Adipose tissue (tissue), 3 donors: ENCODE measurements around the gene SLAMF7. TPM values are rescaled to one million over a fixed set of nuclear protein-coding genes. Genes with fewer than 3 reads are reported as not detected.
"Not testable (repeated sequence)": the region's sequence is repeated elsewhere in the genome, so short reads cannot be mapped to it uniquely, and the experiment has no call there.

Experiments
- H3K27ac ChIP-seq: one replicate; pipeline ENCODE4 v1.5.1; 2013; ENCODE audit warnings: low read depth, low read length
- WGBS, 3 donors: extraction: QIAGEN DNeasy Blood & Tissue Kit; methylation state at CpG; one replicate each; pipeline ENCODE4 v1.1.7; 2013; 5-methylcytosine and 5-hydroxymethylcytosine counted together
- polyA plus RNA-seq, 3 donors: library from polyadenylated mRNA; stranded (reverse); fragments of 200-250 nt; gene quantifications; one replicate each; pipeline ENCODE4 v1.2.3, GENCODE V29; 2013
- donor health status: healthy with polysubstance abuse.
- donor health status: Bipolar disorder and iron deficiency.
- donor health status: healthy.

SLAMF7 gene
- polyA plus RNA-seq, 3 donors, result 0.34 to 0.65 (median 0.35) TPM

DNA sequence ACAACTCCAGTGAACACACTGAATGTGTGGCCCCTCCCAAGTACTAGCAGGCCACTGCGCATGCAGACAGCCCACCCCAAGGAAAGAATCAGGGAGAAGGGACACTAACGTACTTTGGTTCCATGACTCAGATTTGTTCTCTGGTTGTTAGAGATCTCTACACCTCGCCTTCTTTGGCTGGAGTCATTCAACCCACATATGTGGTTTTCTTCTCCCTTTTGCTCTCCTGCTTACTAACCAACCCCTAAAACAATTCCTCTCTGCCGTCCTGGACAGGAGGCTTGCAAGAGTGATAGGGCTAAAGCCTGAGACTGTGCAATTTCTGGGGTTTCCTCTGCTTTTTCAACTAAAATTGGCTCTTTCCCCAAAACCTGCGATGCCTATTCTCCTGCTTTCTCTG is 21.7 kb upstream of the SLAMF7 start:
- H3K27ac ChIP-seq, result no peak overlapping the region
- WGBS, 3 donors, result 55 to 82% (median 70%) methylated on average over 5 of the region's 5 CpGs

DNA sequence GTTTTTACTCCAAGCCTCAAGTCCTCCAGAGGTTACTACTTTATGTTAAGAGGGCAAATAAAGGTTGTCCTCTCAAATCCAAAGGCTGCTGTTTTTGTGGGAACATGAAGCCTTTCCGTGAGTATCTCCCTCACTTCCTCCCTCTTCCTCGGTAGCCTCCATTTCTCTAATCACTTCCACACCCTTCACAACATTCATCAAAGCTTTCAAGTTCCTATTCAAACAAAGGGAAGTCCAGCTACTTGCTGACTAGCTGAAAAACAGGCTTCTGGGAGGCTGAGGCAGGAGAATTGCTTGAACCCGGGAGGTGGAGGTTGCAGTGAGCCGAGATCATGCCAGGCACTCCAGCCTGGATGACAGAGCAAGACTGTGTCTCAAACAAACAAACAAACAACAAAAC is 20.8 kb upstream of the SLAMF7 start:
- 61 to 69% (median 66%) methylated on average over 4 of the region's 4 CpGs for WGBS, 3 donors
- H3K27ac ChIP-seq, result no peak overlapping the region

DNA sequence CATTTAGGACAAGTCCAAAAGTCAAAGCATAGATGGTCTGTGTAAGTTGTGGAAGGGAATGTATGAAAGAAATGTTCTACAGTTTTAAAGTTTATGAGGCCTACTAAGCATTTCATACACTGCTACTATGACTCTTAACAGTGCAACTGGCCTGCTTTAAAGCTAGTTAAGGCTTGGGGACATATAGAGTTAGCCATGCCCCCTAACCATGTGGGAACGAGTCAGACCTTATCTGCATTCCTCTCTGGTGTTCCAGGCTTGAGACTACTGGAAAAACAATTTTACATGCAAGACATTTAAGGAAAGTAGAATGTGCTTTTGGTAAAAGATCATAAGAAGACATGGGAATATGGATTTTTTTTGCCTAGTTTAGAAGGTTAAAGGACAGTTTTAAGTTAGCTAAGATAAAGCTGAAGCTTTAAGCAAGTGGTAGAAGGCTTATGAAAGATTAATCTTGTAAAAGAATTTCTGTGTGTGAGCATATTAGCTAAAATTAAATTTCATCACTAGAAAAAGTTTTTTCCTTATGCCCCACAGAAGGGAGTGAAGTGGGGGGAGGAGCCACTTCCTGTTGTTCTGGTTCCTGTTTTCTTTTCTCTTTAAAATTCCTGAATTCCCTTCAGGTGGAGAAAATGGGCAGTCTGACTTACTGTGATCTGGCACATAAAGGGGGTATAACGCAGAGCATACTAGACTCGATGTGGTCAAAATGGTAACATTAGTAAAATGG is 18.5 kb upstream of the SLAMF7 start:
- no peak overlapping the region for H3K27ac ChIP-seq
- WGBS, 3 donors, result 71 to 84% (median 81%) methylated on average over 3 of the region's 3 CpGs

DNA sequence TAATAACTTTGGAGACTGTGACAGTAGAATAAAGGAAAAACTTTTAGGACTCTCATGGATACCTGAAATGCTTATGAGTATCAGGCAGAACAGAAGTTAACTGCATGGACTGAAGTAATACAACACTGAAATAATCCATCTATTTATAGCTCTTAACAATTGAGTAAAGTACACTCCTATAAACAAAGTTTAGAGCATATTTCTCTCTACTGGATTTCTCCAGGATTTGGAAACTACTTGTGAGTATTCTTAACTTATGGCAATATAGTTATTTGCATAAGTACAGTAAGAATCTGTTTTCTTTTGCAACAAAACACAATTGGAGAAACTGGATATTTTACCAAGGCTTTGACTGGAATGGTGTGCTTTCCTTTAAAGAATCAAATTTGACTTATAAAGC is 17.6 kb upstream of the SLAMF7 start:
- H3K27ac ChIP-seq, result no peak overlapping the region

DNA sequence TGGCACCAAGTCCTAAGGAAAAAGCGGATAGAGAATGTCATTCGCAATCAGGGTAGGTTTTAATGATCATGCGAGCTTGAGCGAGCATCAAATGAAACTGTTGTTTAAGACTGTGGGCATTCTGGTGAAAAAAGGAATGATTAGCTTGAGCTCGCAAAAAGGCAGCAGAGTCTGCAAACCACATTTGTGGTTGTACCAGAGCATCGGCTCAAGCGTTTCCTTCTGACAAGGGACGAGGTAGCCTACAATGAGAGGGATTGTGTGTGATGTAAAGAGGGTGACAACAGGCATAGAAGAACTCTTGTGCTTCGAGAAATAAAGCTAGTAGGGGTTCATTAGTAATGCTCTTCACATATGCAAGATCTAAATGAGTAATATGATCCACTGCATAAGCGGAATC is 16.3 kb upstream of the SLAMF7 start:
- WGBS, 3 donors, result 64 to 83% (median 69%) methylated on average over 10 of the region's 10 CpGs
- H3K27ac ChIP-seq, result no peak overlapping the region

DNA sequence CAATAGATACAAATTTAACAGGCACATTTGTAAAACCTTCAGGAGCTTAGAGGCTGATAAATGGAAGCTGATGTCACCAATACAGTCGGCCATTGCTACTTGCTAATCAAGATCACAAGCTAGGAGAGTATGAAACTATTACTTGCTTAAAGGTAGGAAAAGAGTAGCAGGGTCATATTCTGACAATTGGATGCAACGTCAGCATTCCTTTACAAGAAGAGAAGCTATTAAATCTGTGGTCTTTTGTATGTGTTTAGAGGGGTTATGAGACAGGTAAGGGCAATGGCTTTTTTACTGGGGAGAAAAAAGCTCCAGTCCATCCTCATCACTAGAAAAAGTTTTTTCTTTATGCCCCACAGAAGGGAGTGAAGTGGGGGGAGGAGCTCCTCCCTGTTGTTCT is 15.7 kb upstream of the SLAMF7 start:
- H3K27ac ChIP-seq, result no peak overlapping the region
- 53 to 73% (median 67%) methylated on average over 2 of the region's 2 CpGs for WGBS, 3 donors

DNA sequence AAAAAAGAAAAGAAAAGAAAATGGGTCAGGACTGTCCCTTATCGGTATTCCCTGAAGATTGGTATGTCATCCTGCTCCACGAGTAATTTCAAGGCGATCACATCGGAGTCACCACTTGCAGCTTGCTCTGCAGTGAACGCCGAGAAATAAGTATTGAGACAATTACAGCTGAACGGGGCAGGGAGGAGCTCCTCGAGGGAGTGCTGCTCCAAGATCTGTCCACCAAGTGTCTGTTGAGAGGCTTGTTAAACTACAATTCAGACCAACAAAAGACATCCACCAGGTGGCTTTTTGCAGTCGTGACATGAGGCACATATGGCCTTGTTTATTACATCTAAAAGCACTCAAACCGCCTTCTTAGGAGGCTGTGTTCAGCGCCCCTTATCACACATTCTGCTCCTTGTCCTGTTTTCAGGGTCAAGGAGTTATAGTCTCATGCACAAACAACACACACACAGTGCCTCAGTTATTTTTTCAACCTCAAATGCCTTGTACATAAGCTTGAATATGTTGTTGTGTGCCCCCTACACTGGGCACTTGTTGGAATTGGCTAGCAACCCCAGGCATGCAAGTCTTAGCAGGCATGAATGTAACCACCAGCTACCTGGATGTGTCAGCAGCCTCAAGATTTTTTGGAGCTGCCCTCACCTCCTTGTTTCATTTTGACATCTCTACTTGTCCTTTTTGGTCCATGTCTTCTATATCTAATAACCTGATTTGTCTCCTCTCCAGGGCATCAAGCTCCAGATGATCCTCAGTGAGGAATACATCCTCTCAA is 14.4 kb upstream of the SLAMF7 start:
- 67 to 77% (median 74%) methylated on average over 11 of the region's 11 CpGs for WGBS, 3 donors
- H3K27ac ChIP-seq, result no peak overlapping the region

DNA sequence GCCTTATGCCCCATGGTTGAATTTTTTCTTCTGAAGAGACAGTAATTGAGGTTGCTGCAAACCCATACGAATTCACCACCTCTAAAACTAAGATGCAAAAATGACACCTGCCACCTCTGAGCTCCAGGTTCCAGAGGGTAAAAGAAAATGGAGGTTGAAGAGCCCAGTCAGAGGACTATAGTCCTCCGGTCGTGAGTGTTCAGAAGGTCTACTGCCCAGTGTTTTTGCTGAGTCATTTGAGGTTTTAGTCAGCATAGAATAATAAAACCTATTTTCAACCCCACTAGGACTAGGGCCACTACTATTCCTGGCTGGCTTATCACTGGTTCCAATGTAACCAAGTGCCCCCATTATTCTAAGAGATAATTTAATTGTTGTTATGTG is 12.9 kb upstream of the SLAMF7 start:
- 46 to 53% (median 47%) methylated on average over 3 of the region's 3 CpGs for WGBS, 3 donors
- H3K27ac ChIP-seq, result no peak overlapping the region

DNA sequence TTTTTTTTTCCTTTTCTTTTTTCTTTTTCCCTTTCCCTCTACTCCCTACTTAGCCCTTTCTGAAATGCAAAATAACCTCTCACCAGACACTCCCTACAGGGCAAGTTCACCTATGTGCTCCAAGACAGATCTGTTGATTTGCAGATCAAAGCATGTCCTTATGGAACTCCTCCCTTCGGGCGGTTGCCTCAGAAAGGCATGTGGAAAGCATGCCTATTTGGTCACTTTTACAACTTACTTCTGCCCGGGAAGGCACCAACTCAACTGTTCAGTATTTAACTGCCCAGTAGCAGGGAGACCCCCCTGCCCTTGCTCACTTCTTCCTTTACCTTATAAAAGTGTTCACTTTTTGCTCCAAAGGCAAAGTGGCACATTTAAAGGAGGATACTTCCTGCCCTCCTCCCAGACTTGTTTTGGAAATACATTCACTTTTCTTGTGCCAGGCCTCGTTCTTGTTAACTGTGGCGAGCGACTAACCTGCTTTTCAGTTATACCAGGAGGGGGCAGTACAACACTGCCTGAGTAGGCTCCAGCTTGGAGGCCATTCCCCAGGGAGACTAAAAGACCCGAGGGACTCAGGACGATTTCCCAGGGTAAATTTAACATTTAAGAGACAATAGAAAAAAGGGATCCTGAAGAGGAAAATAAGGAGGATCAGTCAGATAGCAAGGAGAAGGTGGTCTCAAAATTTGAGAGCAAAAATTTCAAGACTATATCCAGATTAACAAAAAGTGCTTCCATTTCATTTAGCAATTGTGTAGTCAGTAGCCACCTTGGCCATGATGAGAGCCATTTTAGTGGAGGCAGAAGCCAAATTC is 12.3 kb upstream of the SLAMF7 start:
- 8 to 13% (median 11%) methylated on average over 8 of the region's 8 CpGs for WGBS, 3 donors
- H3K27ac ChIP-seq, result no peak overlapping the region

DNA sequence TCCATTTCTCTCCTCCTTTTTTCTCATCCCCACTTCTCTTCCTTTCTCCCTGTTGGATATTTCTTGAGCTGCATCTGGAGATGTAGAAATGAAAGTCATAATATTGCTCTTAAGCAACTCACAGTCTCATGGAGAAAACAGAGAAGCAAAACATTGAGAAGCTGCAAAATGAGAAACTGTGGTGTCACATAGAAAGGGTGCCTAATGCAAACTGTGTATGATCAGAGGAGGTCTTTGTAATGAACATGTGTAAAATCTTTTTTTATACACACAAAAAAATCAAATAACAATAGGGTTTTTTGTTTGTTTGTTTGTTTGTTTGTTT is 11.8 kb upstream of the SLAMF7 start:
- no peak overlapping the region for H3K27ac ChIP-seq

DNA sequence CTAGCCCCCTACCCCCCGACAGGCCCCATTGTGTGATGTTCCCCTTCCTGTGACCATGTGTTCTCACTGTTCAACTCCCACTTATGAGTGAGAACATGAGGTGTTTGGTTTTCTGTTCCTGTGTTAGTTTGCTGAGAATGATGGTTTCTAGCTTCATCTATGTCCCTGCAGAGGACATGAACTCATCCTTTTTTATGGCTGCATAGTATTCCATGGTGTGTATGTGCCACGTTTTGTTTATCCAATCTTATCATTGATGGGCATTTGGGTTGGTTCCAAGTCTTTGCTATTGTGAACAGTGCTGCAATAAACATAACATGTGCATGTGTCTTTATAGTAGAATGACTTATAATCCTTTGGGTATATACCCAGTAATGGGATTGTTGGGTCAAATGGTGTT is 7.5 kb upstream of the SLAMF7 start:
- H3K27ac ChIP-seq, result not testable (repeated sequence)
- 65 to 83% (median 82%) methylated on average over 2 of the region's 2 CpGs for WGBS, 3 donors

DNA sequence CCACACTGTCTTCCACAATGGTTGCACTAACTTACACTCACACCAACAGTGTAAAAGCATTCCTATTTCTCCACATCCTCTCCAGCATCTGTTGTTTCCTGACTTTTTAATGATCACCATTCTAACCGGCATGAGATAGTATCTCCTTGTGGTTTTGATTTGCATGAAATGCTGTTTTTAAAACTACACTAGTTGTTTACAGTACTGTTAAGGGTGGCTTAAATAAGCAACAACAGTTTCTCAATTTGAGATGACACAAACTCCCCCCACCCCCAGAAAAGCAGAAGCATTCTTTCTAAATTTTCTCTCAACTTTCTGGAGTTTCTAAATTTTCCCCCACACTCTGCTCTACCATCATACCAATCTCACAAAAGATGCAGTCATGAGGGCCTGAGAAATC is 7.1 kb upstream of the SLAMF7 start:
- 48 to 92% (median 59%) methylated on average over 1 of the region's 1 CpG for WGBS, 3 donors
- H3K27ac ChIP-seq, result no peak overlapping the region

DNA sequence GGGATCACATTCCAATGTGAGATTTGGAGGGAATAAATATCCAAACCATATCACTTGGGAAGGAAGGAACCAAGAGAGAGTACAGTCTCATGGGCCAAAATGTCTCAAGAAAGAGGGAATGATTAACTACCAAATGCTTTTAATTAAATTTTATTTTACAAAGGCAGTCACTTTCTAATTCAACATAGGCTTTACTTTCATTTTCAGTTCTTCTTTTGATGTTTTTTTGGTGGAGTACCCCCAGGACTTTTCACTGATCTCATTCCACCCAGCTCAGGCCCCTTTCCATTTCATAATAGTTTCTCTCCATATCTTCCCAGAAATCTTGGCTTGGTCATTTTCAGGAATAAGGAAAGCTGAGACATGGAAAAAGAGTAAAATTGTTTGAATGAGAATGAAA is 5.1 kb upstream of the SLAMF7 start:
- no peak overlapping the region for H3K27ac ChIP-seq

DNA sequence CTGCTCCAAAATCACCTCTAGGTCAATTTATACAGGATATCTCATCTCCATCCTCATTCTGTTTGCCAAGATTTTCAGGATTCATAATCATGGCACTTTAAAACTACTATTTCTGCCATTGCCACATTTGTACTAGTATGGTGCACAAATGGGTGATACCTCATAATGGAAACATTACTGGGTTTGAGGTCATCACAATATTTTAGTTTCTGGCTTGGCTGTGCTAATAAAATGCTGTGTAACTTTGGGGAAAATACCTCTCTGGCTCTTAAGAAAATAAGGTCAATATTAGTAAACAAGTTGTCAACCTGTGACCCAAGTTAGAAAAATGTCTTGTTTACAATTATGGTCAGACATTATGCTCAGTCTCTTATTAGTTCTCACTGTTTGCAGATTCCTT is 4.7 kb upstream of the SLAMF7 start:
- no peak overlapping the region for H3K27ac ChIP-seq

DNA sequence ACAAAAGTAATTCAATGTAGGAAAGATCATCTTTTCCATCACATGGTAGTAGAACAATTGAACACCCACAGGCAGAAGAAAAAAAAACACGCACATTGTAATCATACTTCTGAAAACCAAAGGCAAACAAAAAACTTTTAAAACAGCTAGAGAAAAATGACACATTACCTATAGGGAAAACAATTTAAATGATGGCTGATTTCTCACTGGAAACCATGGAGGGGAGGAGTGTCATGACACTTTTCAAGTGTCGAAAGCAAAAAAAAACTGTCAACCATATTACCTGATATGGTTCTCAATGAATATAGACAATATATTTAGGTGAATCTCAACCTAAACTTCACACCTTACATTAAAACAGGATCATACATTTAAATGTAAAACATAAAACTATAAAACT is 776 bp upstream of the SLAMF7 start:
- 85 to 89% (median 88%) methylated on average over 2 of the region's 2 CpGs for WGBS, 3 donors

DNA sequence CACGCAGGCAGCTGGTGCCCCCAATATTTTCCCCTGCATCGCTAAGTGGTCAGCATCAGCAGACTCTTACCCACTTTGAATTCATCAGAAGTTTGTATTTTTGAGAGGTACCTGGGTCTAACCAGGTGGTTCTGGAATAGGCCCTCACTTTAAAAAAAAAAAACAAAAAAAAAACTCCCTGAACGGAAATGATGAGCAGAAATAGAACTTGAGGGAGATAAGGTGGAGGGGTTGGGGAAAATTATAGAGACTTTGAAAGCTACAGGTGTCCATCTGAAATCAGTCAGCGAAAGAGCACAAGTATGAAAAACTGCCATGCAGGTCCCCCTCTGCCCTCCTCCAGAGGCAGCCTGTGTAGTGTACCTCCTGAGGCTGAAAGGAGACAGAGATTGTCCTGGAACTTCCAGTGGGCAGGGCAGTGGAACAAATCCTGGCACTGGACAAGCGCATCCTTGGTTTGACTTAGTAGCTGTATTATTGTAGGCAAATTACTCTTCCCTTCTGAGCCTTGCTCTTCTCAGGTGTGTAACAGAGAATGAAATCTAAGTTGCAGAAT is 1.2 kb downstream of the SLAMF7 start:
- 81 to 91% (median 90%) methylated on average over 5 of the region's 5 CpGs for WGBS, 3 donors
- no peak overlapping the region for H3K27ac ChIP-seq

More for the DNA sequence above, 776 bp upstream of the SLAMF7 start:
- no peak overlapping the region for H3K27ac ChIP-seq

DNA sequence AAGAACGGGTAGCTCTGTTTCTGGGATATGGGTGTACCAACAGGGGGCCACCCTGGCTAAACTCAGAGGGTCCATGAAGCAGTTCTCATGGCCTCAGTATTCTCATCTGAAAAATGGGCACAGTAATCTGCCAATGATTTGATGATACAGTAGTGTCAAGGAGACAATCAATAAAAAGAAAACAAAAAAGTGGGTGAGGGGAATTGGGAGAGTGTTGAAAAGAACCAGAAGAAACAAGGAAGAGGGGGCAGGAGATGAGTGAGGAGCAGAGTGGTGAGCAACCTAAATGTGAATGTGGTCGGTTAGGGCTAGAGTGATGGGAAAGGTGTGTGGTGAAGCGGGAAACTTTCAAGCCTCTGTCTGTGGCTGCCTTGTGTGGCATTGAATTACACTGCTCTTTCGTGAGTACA is 2.0 kb downstream of the SLAMF7 start:
- WGBS, 3 donors, result 85 to 88% (median 86%) methylated on average over 4 of the region's 4 CpGs
- no peak overlapping the region for H3K27ac ChIP-seq

DNA sequence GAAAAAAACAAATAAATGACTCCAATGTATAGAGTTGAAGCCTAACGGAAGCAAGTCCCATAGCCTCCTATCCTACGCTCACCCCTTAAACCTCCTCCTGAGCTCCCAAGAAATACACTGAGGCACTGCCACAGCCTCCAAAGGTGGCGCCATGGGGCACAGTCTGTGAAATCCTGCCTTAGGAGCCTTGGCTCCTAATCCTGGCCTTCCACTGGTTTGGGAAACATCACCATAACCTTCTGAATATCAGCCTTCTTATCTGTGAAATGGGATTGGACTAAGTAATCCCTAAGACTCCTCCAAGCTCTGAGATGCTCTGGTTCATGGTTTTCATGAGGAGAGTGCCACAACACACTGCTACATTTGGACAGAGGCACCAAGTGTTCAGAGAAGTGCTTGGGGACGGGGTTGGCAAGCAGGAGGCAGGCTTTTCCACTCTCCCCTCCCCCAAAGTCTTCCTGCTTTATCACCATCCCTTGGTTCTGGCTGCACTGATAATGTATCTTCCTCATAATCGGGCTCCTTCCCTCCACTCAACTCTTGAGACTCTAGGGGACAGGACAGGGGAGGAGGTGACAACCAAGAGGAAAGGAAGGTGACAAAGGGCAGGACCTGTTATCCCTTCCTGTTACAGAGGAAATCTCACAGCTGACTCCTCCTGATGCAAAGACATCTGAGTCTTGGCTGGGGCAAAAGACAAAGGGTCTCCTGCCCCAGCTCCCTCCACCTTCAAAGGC is 2.7 kb downstream of the SLAMF7 start:
- H3K27ac ChIP-seq, result no peak overlapping the region
- WGBS, 3 donors, result 73 to 77% (median 73%) methylated on average over 5 of the region's 5 CpGs
